GM19025 (cell line): ENCODE measurements around the gene MEGF11.

Source experiments
- ATAC-seq: cut with Tn5 transposase; IDR thresholded peaks from one replicate; pipeline ENCODE4 v1.9.1; 2021; ENCODE audit warnings: mild to moderate bottlenecking, low read depth, moderate library complexity; ENCODE audit not compliant: unreplicated experiment

Gene MEGF11

GRCh38 chr15:66222273-66223198 is 31.0 kb downstream of the MEGF11 start:
- ATAC-seq, result no peak

GRCh38 chr15:66221126-66221525 is 32.4 kb downstream of the MEGF11 start:
- ATAC-seq, result no peak

GRCh38 chr15:66220601-66221000 is 32.9 kb downstream of the MEGF11 start:
- ATAC-seq, result no peak

GRCh38 chr15:66219339-66219738 is 34.2 kb downstream of the MEGF11 start:
- ATAC-seq, result no peak

- no peak for ATAC-seq
These were observed 36.7 kb downstream of the MEGF11 start for GRCh38 chr15:66216806-66217205.

GRCh38 chr15:66215811-66216210 is 37.7 kb downstream of the MEGF11 start:
- no peak for ATAC-seq

- ATAC-seq, result no peak
These were observed 39.3 kb downstream of the MEGF11 start for GRCh38 chr15:66214246-66214645.

GRCh38 chr15:66212563-66212921 is 41.0 kb downstream of the MEGF11 start:
- ATAC-seq, result no peak

GRCh38 chr15:66211670-66212562 is 41.6 kb downstream of the MEGF11 start:
- ATAC-seq, result no peak

GRCh38 chr15:66210684-66211083 is 42.9 kb downstream of the MEGF11 start:
- no peak for ATAC-seq

GRCh38 chr15:66198757-66199156 is 54.8 kb downstream of the MEGF11 start:
- no peak for ATAC-seq

- no peak for ATAC-seq
These were observed 56.9 kb downstream of the MEGF11 start for GRCh38 chr15:66196602-66197001.

GRCh38 chr15:66195621-66196230 is 57.8 kb downstream of the MEGF11 start:
- ATAC-seq, result no peak

- ATAC-seq, result no peak
These were observed 60.5 kb downstream of the MEGF11 start for GRCh38 chr15:66193066-66193465.

GRCh38 chr15:66190746-66191145 is 62.8 kb downstream of the MEGF11 start:
- ATAC-seq, result no peak

GRCh38 chr15:66189291-66189690 is 64.3 kb downstream of the MEGF11 start:
- no peak for ATAC-seq

GRCh38 chr15:66188464-66188863 is 65.1 kb downstream of the MEGF11 start:
- no peak for ATAC-seq

GRCh38 chr15:66187271-66187670 is 66.3 kb downstream of the MEGF11 start:
- no peak for ATAC-seq

- ATAC-seq, result no peak
These were observed 67.3 kb downstream of the MEGF11 start for GRCh38 chr15:66186049-66186825.
